Adrenal gland (tissue), 12 donors: ENCODE measurements around the gene CKAP2L. TPM values are rescaled to one million over a fixed set of nuclear protein-coding genes. Genes with fewer than 3 reads are reported as not detected.
A peak's percentile ranks its signal among the peaks of the same experiment; 100 is the strongest.

Experiments
- DNase-seq, 7 donors: peaks; one replicate each; pipeline ENCODE4 v3.0.0-alpha.2; 2019 to 2020
- H3K27ac ChIP-seq, 5 donors: fragments of 200-600 bp; sonication (generic) in 4 of 5; 1 replicate in 3 of 5; 2 replicates in 2 of 5; pipeline versions ENCODE4 v1.5.1 to v1.8.0; 2016 to 2020; ENCODE audit warnings: mild to moderate bottlenecking in 1 of 5
- H3K27me3 ChIP-seq: fragments of 200-600 bp; 2 replicates; pipeline ENCODE4 v1.8.0; 2021
- H3K36me3 ChIP-seq, 2 donors: fragments of 200-600 bp; replicated peaks in 1 of 2; 1 replicate in 1 of 2; 2 replicates in 1 of 2; pipeline versions ENCODE4 v1.5.1 to v1.8.0; 2018 to 2022
- H3K4me1 ChIP-seq, 2 donors: fragments of 200-600 bp; replicated peaks in 1 of 2; 1 replicate in 1 of 2; 2 replicates in 1 of 2; pipeline versions ENCODE4 v1.5.1 to v1.8.0; 2018 to 2021
- H3K4me3 ChIP-seq, 4 donors: fragments of 200-600 bp; sonication (generic) in 3 of 4; one replicate each; pipeline ENCODE4 v1.5.1; 2016 to 2018
- H3K9me3 ChIP-seq, 3 donors: fragments of 200-600 bp; sonication (generic) in 1 of 3; replicated peaks in 1 of 3; 1 replicate in 2 of 3; 2 replicates in 1 of 3; pipeline versions ENCODE4 v1.5.1 to v1.8.0; 2016 to 2021
- POLR2A ChIP-seq, 2 donors: fragments of 450-650 bp; IDR thresholded peaks; one replicate each; pipeline ENCODE4 v1.6.1; 2017; ENCODE audit warnings: antibody characterized with exemption in 2 of 2, mild to moderate bottlenecking in 2 of 2, moderate library complexity in 1 of 2
- WGBS, 4 donors: extraction: QIAGEN DNeasy Blood & Tissue Kit in 2 of 4; methylation state at CpG; one replicate each; pipeline versions ENCODE4 v1.1.5 to v1.1.7; 2013 to 2017; 5-methylcytosine and 5-hydroxymethylcytosine counted together
- intact Hi-C, 2 donors: fragments of 100-400 bp; cut with DNase I; formaldehyde crosslinking; loops; one replicate each; pipeline versions ENCODE4 v1.14.1 to v1.15.0; 2022 to 2023
- polyA plus RNA-seq, 3 donors: library from polyadenylated mRNA; stranded (reverse); fragments of 200-250 nt in 2 of 3; fragments of 350-450 nt in 1 of 3; fragmentation: Illumina TruSeq in 1 of 3; extraction: RNeasy Lipid Tissue Mini Kit (QIAGEN cat#74804) in 1 of 3; gene quantifications; one replicate each; pipeline ENCODE4 v1.2.3, GENCODE V29; 2013 to 2014
- total RNA-seq, 9 donors: library from RNA; depleted of rRNA in 4 of 9; stranded (reverse); fragments of >200 nt in 4 of 9; fragments of 120-200 nt in 1 of 9; fragmentation: NEBNext Ultra II Directional in 1 of 9; extraction: Animal tissue kit (Norgen Biotek cat#: 25700) in 1 of 9; gene quantifications; one replicate each; pipeline versions ENCODE4 v1.1.0 to v1.2.4, GENCODE V29; 2013 to 2023
- TF ChIP-seq, protein P1 (sequence below), 6 experiments: fragments of 450-650 bp in 4 of 6; fragments of 200-600 bp in 2 of 6; sonication (generic) in 1 of 6; IDR thresholded peaks; 1 replicate in 5 of 6; 2 replicates in 1 of 6; pipeline versions ENCODE4 v1.5.1 to v1.8.0; 2016 to 2021; ENCODE audit warnings: antibody characterized with exemption in 6 of 6, mild to moderate bottlenecking in 2 of 6, moderate library complexity in 1 of 6
- donor health status: healthy with polysubstance abuse.
- donor health status: Bipolar disorder and iron deficiency.
- donor health status: DM: yes; HTN: yes; CAD: no.
- donor health status: DM: no; HTN: no; CAD: no.
- donor health status: DM: no; HTN: no; CAD: no.
- donor health status: DM: yes; HTN: yes; CAD: no.

The CKAP2L gene
- total and polyA plus RNA-seq, 12 donors: 0.10 to 6.9 (median 0.81) TPM; not detected in 2

DNA sequence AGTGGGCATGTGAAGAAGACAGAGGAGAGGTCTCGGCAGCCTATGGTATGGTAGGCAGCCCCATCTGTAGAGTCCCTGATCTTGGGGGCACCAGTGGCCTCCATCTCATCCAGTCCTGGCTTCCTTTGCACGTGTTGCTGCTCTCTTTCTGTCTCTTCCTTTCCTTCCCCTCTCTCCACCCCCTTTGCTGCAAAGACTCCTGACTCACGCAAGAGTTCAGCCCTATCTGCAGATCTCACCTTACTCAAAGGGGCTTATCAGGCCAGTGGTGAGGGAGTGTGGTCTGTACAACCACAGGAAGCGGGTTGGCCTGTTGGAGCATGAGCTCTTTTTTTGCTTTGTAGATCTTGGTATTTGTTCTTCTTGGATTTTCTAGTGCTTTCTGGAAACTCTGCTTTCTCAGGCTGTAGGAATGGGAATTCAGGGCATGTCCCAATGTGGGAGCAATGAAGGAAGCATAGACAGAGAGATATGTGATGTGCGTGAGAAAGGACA lies 58.2 kb downstream of the CKAP2L start:
- DNase-seq: no peak
- H3K27ac ChIP-seq: no peak overlapping the region
- TF ChIP-seq, protein P1, sequence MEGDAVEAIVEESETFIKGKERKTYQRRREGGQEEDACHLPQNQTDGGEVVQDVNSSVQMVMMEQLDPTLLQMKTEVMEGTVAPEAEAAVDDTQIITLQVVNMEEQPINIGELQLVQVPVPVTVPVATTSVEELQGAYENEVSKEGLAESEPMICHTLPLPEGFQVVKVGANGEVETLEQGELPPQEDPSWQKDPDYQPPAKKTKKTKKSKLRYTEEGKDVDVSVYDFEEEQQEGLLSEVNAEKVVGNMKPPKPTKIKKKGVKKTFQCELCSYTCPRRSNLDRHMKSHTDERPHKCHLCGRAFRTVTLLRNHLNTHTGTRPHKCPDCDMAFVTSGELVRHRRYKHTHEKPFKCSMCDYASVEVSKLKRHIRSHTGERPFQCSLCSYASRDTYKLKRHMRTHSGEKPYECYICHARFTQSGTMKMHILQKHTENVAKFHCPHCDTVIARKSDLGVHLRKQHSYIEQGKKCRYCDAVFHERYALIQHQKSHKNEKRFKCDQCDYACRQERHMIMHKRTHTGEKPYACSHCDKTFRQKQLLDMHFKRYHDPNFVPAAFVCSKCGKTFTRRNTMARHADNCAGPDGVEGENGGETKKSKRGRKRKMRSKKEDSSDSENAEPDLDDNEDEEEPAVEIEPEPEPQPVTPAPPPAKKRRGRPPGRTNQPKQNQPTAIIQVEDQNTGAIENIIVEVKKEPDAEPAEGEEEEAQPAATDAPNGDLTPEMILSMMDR (IDR thresholded peaks at IDR 0.05): no peak
- TF ChIP-seq POLR2A (IDR thresholded peaks at IDR 0.05): no peak
- H3K4me1 ChIP-seq: no peaks in the 10 kb centered on the region
- 42 to 59% (median 59%) methylated on average over 5 of the region's 5 CpGs for WGBS, 4 donors
- no peaks in the 10 kb centered on the region for H3K9me3 ChIP-seq
- H3K36me3 ChIP-seq: no peaks in the 10 kb centered on the region
- no peak overlapping the region for H3K4me3 ChIP-seq
- H3K27me3 ChIP-seq: no peaks in the 10 kb centered on the region
- intact Hi-C loops: no loop called here

DNA sequence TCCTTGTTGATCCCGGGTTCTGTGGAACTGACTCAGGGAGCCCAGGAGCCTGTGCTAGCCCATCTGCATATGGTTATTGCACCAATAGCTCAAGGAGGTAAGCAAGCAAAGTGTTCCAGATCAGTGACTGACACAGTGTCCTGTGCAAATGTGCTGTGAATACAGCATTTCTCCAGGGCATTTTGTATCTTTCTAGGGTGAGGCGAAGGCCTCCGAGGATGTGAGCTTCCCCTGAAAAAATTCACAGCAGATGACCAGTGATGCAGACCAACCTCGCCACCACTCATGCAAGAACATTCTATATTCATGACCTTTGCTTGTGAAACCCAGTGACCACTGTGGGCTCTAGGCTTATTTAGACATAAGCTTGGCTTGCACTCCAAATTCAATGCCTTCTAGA lies 58.8 kb downstream of the CKAP2L start:
- TF ChIP-seq POLR2A (IDR thresholded peaks at IDR 0.05): no peak
- TF ChIP-seq, protein P1 (IDR thresholded peaks at IDR 0.05): no peak
- DNase-seq: no peak
- Histone ChIP-seq H3K4me3 (no peak overlapping the region), H3K27ac (no peak overlapping the region), H3K27me3 (no peaks in the 10 kb centered on the region), H3K9me3 (no peaks in the 10 kb centered on the region), H3K4me1 (no peaks in the 10 kb centered on the region), H3K36me3 (no peaks in the 10 kb centered on the region)
- 79 to 93% (median 83%) methylated on average over 4 of the region's 4 CpGs for WGBS, 4 donors
- intact Hi-C loops: no loop called here

DNA sequence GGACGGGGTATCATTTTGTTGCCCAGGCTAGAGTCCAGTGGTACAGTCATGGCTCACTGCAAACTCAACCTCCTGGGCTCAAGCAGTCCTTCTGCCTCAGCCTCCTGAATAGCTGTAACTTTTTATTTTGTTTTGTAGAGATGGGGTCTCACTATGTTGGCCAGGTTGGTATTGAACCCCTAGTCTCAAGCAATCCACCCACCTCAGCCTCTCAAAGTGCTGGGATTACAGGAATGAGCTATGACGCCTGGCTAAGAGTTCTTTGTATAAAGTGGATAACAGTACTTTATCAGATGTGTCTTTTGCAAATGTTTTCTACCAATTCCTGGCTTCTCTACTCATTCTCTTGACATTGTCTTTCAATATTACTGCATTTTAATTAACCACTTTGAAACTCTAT lies 60.7 kb downstream of the CKAP2L start:
- intact Hi-C loops: no loop called here
- Histone ChIP-seq H3K36me3 (no peaks in the 10 kb centered on the region), H3K9me3 (no peaks in the 10 kb centered on the region), H3K4me1 (no peaks in the 10 kb centered on the region), H3K27me3 (no peaks in the 10 kb centered on the region), H3K27ac (no peak overlapping the region), H3K4me3 (no peak overlapping the region)
- 31 to 67% (median 58%) methylated on average over 2 of the region's 2 CpGs for WGBS, 4 donors
- TF ChIP-seq, protein P1 (IDR thresholded peaks at IDR 0.05): no peak
- TF ChIP-seq POLR2A (IDR thresholded peaks at IDR 0.05): no peak
- DNase-seq: no peak

DNA sequence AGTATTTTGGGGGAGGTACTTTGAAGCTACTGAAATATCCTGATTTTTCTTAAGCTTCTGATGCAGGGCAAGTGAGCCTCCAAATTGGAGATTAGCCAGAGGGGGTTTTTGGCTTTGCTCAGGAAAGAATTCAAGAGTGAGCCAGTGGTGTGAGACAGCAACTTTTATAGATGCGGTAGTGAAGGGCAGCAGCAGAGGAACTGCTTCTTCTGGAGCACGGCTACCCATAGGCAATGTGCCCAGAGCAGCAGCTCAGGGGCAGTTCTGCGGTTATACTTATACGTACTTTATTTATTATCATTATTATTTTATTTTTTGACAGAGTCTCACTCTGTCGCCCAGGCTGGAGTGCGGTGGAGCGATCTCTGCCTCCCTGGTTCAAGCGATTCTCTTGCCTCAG lies 63.4 kb downstream of the CKAP2L start:
- WGBS, 4 donors: 69 to 81% (median 78%) methylated on average over 8 of the region's 8 CpGs
- no peak for TF ChIP-seq POLR2A (IDR thresholded peaks at IDR 0.05)
- TF ChIP-seq, protein P1 (IDR thresholded peaks at IDR 0.05): no peak
- Histone ChIP-seq H3K4me3 (no peak overlapping the region), H3K4me1 (no peaks in the 10 kb centered on the region), H3K27me3 (no peaks in the 10 kb centered on the region), H3K9me3 (no peaks in the 10 kb centered on the region), H3K27ac (peak overlapping the region in 2 of 5 donors; percentile 54 to 70), H3K36me3 (no peaks in the 10 kb centered on the region)
- DNase-seq: peak in 1 of 7 donors; percentile 24
- intact Hi-C loops: no loop called here
